Astrocyte (in vitro differentiated cells and primary cell): ENCODE results near the gene VAV2. TPM values are rescaled to one million over a fixed set of nuclear protein-coding genes. Genes with fewer than 3 reads are reported as not detected.

Experiments used
- DNase-seq: peaks from one replicate; pipeline ENCODE4 v3.0.0-alpha.2; 2010; ENCODE audit warnings: low read depth
- FAIRE-seq: peaks from 2 replicates; lab custom pipeline; 2011; peaks lifted over from hg19 to GRCh38; lab: Jason Lieb, UNC
- H2AFZ ChIP-seq: 2 replicates; pipeline ENCODE4 v1.6.0; 2012; ENCODE audit warnings: low read depth, low read length, inconsistent platforms
- H3K27ac ChIP-seq: 2 replicates; pipeline ENCODE4 v1.5.1; 2011; ENCODE audit warnings: low read depth, low read length, inconsistent platforms
- H3K27me3 ChIP-seq: 2 replicates; pipeline ENCODE4 v1.6.0; 2011; ENCODE audit warnings: low read length, inconsistent platforms; ENCODE audit not compliant: insufficient read depth
- H3K36me3 ChIP-seq: 2 replicates; pipeline ENCODE4 v1.5.1; 2011; ENCODE audit warnings: low read length, inconsistent platforms; ENCODE audit not compliant: insufficient read depth
- H3K4me1 ChIP-seq: 2 replicates; pipeline ENCODE4 v1.5.1; 2011; ENCODE audit warnings: low read length, inconsistent platforms; ENCODE audit not compliant: insufficient read depth
- H3K4me2 ChIP-seq: 2 replicates; pipeline ENCODE4 v1.6.0; 2012; ENCODE audit warnings: low read length, inconsistent platforms
- H3K4me3 ChIP-seq: 2 replicates; pipeline ENCODE4 v1.5.1; 2011; ENCODE audit warnings: low read depth, mild to moderate bottlenecking, low read length, inconsistent platforms; ENCODE audit not compliant: insufficient read depth
- H3K79me2 ChIP-seq: 2 replicates; pipeline ENCODE4 v1.6.0; 2012; ENCODE audit warnings: mild to moderate bottlenecking, low read length, inconsistent platforms; ENCODE audit not compliant: insufficient read depth
- H3K9ac ChIP-seq: 2 replicates; pipeline ENCODE4 v1.6.0; 2012; ENCODE audit warnings: mild to moderate bottlenecking, low read length, inconsistent platforms
- H3K9me3 ChIP-seq: 2 replicates; pipeline ENCODE4 v1.5.1; 2012; ENCODE audit warnings: low read depth, mild to moderate bottlenecking, low read length, inconsistent platforms; ENCODE audit not compliant: insufficient read depth
- H4K20me1 ChIP-seq: 2 replicates; pipeline ENCODE4 v1.6.0; 2012; ENCODE audit warnings: low read length, inconsistent platforms; ENCODE audit not compliant: insufficient read depth
- H3K27ac Mint-ChIP-seq: one replicate; pipeline ENCODE4 v1.8.0; 2021; ENCODE audit warnings: mild to moderate bottlenecking, mixed read lengths; ENCODE audit not compliant: unreplicated experiment
- H3K27me3 Mint-ChIP-seq: one replicate; pipeline ENCODE4 v1.8.0; 2021; ENCODE audit warnings: low read depth, mixed read lengths; ENCODE audit not compliant: unreplicated experiment
- H3K36me3 Mint-ChIP-seq: one replicate; pipeline ENCODE4 v1.8.0; 2021; ENCODE audit warnings: low read depth, mixed read lengths; ENCODE audit not compliant: unreplicated experiment
- H3K4me1 Mint-ChIP-seq: one replicate; pipeline ENCODE4 v1.8.0; 2021; ENCODE audit warnings: low read depth, mixed read lengths; ENCODE audit not compliant: unreplicated experiment
- H3K4me3 Mint-ChIP-seq: one replicate; pipeline ENCODE4 v1.8.0; 2021; ENCODE audit warnings: mild to moderate bottlenecking, moderate library complexity, mixed read lengths; ENCODE audit not compliant: unreplicated experiment
- H3K9me3 Mint-ChIP-seq: one replicate; pipeline ENCODE4 v1.8.0; 2021; ENCODE audit warnings: mild to moderate bottlenecking, mixed read lengths; ENCODE audit not compliant: unreplicated experiment
- EZH2 ChIP-seq: IDR thresholded peaks from 2 replicates; pipeline ENCODE4 v1.6.1; 2012; ENCODE audit warnings: mild to moderate bottlenecking, low read length, inconsistent platforms; ENCODE audit not compliant: insufficient read depth
- total RNA-seq: library from RNA; stranded (reverse); gene quantifications from 2 replicates; pipeline ENCODE4 v1.2.1, GENCODE V29; 2021
- TF ChIP-seq, protein P1 (sequence below): IDR thresholded peaks from 2 replicates; pipeline ENCODE4 v1.5.1; 2011; ENCODE audit warnings: low read depth, mild to moderate bottlenecking, inconsistent platforms, low read length, moderate library complexity; ENCODE audit not compliant: insufficient read depth

Gene VAV2
- total RNA-seq, 1 donor from 2014 or later: 36.5 TPM

DNA sequence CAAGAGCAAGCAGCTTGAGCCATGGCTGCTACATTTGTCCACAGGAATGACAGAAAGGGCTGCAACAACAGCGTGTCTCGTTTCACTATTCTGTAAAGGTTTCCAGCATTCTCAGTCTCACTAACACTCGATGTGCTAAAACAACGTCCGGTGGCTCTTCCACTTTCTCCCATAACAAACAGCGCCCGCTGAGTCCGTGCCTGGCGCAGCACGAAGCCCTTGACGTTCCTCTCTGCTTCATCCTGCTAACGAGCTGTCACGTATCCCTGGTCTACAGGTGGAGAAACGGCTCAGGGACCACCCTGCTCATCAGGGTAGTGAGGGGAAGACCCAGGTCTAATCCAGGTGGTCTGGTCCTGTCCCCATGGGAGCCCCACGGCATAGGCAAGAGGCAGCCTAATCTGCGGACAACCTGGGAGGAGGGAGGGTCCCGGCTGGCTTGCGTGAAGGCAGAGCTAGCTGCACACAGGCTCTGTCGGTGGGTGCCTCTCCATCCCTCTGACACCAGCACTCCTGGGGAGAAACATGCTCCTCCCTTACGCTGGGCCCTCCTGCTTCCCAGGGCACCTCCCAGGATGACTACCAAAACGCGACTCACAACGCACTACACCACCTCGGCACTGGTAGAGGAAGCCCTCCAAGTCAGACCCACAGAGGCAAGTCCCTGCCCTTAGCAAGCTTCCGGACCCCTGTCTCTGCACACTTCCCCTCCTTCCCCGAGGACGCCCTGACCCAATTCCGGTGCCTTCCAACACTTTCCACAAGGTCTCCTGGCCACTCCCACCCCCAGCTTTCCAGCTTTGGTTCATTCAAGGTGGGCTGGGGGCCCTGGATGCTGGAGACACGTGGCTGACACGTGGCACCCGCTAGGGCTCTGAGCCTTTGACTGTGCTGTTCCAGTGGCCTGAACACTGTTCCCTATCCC, 43.3 kb downstream of the VAV2 start:
- Histone ChIP-seq H2AFZ (no peak overlapping the region), H3K36me3 (no peaks in the 10 kb centered on the region), H3K4me1 (peaks cover 32% of the 10 kb centered on the region), H3K9me3 (no peaks in the 10 kb centered on the region), H3K79me2 (peaks cover 91% of the 10 kb centered on the region), H3K27ac (no peak overlapping the region), H3K4me2 (no peak overlapping the region), H4K20me1 (peaks cover 97% of the 10 kb centered on the region), H3K4me3 (no peak overlapping the region), H3K27me3 (no peaks in the 10 kb centered on the region), H3K9ac (no peak overlapping the region)
- H3K36me3 Mint-ChIP-seq: peaks cover 11% of the 10 kb centered on the region
- H3K4me3 Mint-ChIP-seq: no peak overlapping the region
- no peaks in the 10 kb centered on the region for H3K27me3 Mint-ChIP-seq
- H3K4me1 Mint-ChIP-seq: peaks cover 10% of the 10 kb centered on the region
- H3K27ac Mint-ChIP-seq: no peak overlapping the region
- FAIRE-seq (peak; percentile 20), DNase-seq (no peak)
- H3K9me3 Mint-ChIP-seq: no peaks in the 10 kb centered on the region
- TF ChIP-seq, protein P1, sequence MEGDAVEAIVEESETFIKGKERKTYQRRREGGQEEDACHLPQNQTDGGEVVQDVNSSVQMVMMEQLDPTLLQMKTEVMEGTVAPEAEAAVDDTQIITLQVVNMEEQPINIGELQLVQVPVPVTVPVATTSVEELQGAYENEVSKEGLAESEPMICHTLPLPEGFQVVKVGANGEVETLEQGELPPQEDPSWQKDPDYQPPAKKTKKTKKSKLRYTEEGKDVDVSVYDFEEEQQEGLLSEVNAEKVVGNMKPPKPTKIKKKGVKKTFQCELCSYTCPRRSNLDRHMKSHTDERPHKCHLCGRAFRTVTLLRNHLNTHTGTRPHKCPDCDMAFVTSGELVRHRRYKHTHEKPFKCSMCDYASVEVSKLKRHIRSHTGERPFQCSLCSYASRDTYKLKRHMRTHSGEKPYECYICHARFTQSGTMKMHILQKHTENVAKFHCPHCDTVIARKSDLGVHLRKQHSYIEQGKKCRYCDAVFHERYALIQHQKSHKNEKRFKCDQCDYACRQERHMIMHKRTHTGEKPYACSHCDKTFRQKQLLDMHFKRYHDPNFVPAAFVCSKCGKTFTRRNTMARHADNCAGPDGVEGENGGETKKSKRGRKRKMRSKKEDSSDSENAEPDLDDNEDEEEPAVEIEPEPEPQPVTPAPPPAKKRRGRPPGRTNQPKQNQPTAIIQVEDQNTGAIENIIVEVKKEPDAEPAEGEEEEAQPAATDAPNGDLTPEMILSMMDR: no peak
- no peak for TF ChIP-seq EZH2

DNA sequence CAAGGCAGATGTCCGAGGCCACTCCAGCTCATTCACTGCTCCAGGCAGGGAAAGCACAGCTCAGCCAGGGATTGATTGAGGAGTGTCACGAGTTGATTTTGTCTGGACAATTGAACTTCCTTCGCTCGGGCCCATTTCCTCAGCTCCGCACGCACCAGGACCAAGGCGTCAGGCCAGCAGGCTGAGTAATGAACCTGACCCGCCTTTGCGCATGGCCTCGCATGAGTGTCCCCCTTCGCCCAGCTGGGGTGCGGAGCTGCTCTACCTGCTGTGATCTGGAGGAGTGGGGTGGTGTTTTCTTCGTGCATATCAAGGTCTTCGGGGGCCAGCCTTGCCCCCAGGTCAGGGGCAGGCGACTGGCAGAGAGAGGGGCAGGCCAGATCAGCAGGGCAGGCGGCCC, 44.0 kb downstream of the VAV2 start:
- peaks cover 97% of the 10 kb centered on the region for H4K20me1 ChIP-seq
- FAIRE-seq (no peak), DNase-seq (peak; percentile 47)
- no peaks in the 10 kb centered on the region for H3K27me3 Mint-ChIP-seq
- no peak overlapping the region for H3K4me2 ChIP-seq
- no peak overlapping the region for H3K27ac ChIP-seq
- no peak overlapping the region for H3K9ac ChIP-seq
- peaks cover 11% of the 10 kb centered on the region for H3K36me3 Mint-ChIP-seq
- no peak overlapping the region for H3K4me3 ChIP-seq
- H3K4me1 ChIP-seq: peaks cover 34% of the 10 kb centered on the region
- H3K79me2 ChIP-seq: peaks cover 91% of the 10 kb centered on the region
- H3K4me1 Mint-ChIP-seq: peaks cover 10% of the 10 kb centered on the region
- no peaks in the 10 kb centered on the region for H3K9me3 ChIP-seq
- H3K27ac Mint-ChIP-seq: no peak overlapping the region
- TF ChIP-seq, protein P1: no peak
- TF ChIP-seq EZH2: no peak
- H2AFZ ChIP-seq: no peak overlapping the region
- H3K9me3 Mint-ChIP-seq: no peaks in the 10 kb centered on the region
- H3K36me3 ChIP-seq: no peaks in the 10 kb centered on the region
- H3K4me3 Mint-ChIP-seq: no peak overlapping the region
- no peaks in the 10 kb centered on the region for H3K27me3 ChIP-seq
